NCI-H510A (cell line): Measurements from ENCODE around the gene SLC6A19.

Experiments
- DNase-seq: peaks from one replicate; lab custom pipeline; 2025; lab: John Stamatoyannopoulos, UW

Gene SLC6A19

DNA sequence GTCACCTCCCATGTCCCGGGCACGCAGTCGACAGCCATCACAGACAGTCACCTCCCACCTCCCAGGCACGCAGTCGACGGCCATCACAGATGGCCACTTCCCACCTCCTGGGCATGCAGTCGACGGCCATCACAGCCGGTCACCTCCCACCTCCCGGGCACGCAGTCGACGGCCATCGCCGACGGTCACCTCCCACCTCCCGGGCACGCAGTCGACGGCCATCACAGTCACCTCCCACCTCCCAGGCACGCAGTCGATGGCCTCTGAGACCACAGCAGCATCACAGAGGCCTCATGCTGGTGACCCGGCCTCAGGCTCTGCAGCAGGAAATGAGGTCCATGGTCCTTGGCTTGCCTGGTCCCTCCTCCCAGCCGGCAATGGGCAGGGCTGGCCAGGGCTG, 5.5 kb upstream of the SLC6A19 start:
- DNase-seq = no peak

DNA sequence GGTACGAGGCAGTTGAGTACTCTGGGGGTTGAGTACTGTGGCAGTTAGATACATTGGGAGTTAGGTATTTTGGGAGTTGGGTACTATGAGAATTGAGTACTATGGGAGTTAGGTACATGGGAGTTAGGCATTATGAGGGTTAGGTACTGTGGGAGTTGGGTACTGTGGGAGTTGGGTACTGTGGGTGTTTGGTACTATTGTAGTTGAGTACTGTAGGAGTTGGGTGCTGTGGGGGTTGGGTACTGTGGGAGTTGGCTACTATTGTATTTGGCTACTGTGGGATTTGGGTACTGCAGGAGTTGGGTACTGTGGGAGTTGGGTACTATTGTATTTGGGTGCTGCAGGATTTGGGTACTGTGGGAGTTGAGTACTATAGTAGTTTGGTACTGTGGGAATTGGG, 4.8 kb upstream of the SLC6A19 start:
- no peak for DNase-seq

DNA sequence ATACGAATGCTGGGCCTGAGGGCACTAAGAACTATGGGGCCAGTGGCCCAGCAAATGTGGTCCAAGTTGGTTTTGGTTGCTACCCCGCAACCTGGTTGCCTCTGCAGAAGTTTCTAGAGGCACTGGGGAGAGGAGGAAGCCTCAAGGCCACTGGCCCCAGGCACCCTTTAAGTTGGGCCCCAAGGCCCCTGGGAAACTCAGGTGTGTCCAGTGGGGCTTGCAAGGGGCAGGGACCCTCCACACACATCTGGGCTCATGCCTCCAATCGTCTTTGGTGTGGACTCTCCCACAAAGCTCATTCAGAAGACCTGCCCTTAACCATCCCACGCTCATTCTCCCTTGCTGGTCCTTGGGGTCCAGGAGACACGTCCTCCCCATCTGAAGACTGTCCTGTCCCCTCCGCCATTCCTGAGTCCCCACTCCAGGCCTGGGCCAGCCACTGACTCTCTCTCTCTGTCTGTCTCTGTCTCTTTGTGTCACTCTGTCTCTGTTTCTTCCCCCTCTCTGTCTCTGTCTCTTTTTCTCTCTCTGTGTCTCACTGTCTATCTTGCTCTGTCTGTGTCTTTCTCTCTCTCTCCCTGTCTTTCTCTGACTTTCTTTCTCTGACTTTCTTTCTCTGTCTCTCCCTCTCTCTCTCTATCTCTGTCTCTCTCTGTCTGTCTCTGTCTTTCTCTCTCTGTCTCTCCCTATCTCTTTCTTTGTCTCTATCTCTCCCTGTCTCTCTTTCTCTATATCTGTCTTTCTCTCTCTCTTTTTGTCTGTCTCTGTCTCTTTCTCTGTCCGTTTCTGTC, 3.3 kb upstream of the SLC6A19 start:
- no peak for DNase-seq

- no peak for DNase-seq
Observed at GRCh38 chr5:1199340-1199648, 2.1 kb upstream of the SLC6A19 start.

DNA sequence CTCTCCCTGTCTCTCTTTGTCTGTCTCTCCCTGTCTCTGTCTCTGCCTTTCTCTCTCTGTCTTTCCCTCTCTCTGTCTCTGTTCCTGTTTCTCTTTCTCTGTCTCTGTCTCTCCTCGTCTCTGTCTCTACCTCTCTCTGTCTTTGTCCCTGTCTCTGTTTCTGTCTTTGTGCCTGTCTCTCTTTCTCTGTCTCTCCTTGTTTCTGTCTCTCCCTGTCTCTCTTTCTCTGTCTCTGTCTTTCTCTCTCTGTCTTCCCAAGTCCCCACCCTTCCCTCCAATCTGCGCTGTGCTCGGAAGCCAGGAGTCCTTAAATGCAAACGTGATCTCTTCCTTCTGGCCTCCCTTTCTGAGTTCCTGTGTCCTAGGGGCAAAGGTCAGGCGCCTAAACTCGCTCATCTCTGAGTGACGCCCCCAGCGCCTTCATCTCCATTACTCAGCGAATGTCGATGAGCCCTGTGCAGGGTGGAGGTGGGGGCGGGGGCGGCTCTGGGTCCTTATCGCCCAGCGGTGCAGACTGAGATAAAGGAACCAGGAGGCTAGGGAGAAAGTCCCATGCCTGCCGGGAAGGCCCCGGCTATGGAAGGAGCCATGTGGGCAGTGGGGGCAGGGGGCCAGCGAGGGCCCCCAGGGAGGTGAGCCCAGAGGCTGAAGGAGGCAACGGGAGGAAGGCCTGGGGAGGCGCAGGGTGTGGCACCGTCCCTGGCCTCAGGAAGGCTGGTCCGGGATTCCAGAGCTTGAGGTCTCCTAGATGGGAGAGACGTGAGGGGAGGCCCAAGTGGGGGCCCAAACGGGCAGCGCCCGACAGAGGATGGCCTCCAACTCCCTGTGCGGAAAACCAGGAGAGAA, 1.5 kb upstream of the SLC6A19 start:
- DNase-seq = no peak

DNA sequence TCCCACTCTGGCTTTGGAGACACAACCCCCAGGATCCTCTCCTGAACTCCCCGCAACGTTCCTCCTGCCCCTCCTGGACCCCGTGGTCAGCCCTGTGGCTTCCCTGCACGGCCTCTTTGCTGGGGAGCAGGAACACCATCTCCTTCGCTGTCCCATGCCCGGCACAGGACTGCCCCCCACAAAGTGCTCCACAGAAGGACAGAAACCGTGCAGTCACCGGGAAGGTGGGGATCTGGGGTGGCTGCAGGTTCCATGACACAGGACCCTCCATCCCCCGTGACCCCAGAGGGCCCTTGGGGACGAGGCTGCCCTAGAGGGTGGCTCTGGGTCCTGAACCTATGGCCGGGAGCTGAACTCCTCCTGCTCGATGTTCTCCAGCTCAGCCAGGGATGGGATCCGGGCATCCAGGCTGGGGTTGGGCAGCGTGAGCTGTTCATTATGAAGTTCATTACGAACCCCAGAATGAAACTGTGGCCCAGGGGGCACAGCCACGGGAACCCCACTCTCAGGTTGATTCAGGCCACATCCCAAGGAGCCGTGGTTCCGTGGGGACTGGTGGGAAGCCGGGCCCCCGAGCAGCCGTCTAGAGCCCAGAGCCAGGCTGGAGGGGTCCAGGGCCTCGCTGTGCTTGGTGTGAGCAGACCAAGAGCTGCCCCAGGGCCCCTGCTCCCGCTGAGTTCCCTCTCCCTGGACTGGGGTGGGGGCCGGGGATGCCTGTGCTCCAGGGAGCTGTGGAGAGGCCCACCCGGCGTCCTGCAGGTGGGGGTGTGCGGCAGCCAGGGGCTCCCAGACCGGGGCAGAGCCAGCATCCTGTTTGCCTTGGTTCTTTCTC, 684 bp upstream of the SLC6A19 start:
- DNase-seq = no peak

DNA sequence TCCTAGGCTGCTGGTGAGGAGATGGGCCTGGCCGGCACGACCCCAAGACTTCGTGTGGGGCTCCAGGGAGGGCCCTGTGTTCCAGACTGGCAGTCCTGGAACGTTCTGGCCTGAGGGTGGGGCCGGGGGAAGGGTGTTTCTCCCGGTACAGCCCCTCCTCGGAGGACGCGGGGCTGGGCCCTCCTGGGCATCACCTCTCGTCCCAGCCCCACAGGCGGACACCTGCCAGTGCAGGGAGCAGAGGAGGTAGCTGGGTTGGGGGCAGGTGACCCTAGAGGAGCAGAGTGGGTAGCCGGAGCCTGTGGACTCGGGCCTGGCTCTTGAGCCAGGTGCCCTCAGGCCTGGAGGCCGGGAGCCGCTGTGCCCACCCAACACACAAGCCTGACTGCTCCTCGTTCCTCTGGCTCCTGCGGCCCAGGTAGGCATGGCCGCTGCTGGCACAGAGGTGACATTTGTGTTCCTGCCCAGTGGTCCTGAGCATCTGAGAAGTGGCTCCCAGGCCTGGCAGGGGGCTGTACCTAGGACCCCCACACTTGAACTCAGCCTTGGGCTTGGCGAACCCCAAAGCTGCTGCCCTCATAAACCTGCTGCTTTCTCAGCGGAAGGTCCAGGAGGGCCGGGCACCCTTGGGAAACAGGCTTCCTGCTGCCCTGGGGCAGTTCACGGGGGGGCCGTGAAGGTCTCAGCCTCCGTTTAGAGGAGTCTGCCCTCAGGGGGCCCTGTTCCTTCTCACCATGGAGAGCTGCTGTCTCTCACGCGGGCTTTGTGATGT, 817 bp downstream of the SLC6A19 start:
- DNase-seq = no peak

GRCh38 chr5:1202798-1203185, 1.4 kb downstream of the SLC6A19 start:
- no peak for DNase-seq

- DNase-seq = no peak
Observed at GRCh38 chr5:1203311-1203967, 2.0 kb downstream of the SLC6A19 start.

DNA sequence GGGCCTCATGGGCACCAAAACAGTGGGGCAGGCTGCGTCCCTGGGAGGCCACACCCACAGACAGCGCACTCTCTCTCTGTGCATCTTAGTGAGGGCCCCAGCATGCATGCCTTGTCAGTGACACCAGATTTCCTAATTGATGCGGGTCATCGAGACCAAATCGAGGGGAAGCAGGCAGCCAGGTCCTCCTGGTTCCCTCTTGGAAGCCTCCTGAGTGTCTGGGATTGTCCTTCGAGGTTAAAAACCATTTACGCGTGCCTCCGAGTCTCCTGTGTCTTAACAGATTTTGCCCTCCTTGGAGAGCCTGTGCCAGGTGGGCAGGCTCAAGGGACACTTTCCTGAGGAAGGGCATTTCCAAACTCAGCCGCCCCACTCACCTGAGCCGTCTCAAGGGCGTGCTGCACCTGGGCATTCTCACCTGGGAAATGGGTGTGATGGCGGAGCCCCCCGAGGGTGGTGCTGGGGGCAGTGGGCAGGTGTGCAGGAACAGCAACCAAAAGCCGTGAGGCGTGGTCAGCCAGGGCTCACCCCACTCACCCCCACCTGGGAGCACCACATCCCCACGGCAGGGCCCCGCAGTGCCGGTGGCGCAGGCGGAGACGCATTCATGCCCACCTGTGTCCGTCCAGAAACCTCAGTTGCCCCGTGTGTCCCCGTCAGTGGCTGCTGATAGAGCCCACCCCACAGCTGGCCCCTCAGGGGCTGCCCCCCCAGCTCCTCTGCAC, 2.7 kb downstream of the SLC6A19 start:
- no peak for DNase-seq

DNA sequence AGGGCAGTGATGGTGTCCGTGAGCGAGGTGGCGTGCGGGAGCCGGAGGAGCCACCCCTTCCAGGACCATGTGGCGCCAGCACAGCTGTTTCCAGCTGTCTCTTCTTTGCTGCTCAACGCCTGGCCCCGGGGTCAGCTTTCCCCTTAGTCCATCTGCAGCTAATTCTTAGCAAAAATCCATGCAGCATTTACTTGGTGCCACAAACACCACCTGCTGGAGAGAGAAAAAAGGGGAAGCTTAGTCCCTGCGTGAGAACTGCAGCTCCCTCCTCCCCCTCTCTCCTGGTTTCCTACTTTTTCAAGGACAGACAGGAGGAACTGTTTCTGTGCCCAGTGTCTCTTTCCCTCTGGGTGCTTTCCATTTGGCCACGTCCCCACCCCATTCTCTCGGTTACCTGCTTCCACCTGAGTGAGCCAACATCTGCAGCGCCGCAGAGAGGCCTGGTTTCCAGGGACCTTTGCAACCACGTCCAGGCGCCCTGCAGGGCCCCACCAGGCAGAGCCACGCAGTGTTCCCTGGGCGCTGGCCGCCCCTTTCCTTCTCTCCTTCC, 3.4 kb downstream of the SLC6A19 start:
- DNase-seq = no peak

- no peak for DNase-seq
Observed at GRCh38 chr5:1205255-1206180, 4.1 kb downstream of the SLC6A19 start.

DNA sequence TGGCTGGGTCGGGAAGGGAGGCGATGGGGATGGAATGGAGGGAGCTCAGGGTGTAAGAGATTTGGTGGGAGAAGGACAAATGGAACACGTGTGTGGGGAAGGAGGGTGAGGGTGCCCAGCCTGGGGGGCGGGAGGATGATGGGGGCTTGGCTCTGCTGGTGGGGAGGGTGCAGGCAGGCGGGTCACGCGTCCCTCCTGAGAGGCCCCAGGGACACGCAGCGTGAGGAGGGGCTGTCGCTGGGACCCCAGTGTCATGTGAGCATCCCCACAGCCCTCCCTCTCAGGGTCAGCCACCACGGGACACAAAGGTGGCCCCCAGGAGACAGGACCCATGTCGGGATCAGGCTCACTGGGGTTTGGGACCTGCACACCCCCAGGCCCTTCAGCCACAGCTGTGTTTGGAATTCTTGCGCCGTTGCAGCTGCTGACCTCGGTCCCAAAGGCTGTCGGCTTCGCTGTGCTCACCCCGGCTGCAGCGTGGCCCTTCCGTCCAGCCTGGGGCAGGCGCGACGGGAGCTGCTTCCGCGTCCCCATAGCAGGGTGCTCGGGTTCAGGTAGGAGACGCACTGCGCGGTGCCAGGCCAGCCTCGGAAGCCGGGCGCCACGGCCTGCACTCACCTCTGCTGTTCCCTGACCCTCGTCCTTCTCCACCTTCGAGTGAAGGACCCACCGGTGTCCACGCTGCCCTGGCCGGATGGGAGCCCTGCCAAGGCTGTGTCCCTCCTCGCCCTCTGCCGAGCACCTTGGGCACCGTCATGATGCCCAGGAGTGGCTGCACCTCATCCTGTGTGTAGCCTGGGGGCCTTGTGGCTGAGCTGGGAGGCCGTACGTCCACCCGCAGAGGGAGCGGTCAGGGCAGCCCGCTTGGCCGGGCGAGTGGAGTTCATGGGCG, 5.4 kb downstream of the SLC6A19 start:
- no peak for DNase-seq

DNA sequence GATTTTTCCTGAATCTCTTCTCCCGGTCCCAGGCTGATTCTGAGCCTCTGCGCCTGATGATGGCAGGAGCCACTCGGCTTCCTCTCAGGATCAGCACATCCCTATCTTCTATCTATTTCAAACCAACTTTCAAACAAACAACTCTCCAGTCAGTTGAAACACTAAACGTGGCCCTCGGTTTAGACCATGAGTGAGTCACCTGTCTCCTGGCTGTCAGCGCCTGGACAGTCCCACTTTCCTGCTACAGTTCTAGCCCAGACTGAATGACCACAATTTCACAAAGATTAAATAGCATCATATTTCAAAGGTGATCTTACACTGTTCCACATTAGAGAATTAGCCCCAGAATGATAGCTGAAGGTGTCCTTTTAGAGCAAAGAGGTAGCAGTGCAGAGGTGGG, 6.2 kb downstream of the SLC6A19 start:
- DNase-seq = no peak

DNA sequence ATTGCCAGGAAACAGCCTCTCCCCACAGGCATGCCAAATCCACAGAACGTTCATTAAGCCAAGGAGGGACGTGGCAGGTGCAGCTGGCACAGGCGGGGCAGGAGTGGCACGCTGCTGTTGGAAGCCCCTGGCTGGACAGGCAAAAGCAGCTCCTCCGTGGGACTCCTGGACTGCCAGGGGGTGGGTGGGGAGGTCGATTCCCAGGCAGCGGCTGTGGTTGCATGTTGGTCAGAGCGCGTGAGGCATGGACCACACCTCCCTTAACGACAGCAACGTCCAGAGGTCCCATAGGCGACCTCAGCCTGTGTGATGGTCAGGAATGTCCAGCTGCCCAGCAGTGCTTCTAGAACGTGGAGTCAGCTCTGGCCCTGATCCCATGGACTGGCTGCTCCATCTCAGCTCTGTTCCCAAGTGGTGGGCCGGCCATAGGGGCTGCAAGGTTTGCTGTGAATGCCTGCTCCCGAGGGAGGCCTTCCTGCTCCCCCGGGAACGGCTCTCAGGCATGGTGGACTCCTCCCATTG, 6.9 kb downstream of the SLC6A19 start:
- no peak for DNase-seq

- DNase-seq = peak; percentile 75
Observed at GRCh38 chr5:1208743-1209488, 7.5 kb downstream of the SLC6A19 start.

GRCh38 chr5:1209489-1209852, 8.1 kb downstream of the SLC6A19 start:
- no peak for DNase-seq
